Loucy (cell line): ENCODE measurements around the gene FAT3.

Source experiments
- CTCF ChIP-seq: fragments of 200-600 bp; sonication (generic); conservative IDR thresholded peaks from 2 replicates; pipeline ENCODE4 v1.5.1; 2014; ENCODE audit warnings: mild to moderate bottlenecking, antibody characterized with exemption, low read length
- EZH2phosphoT487 ChIP-seq: fragments of 200-600 bp; IDR thresholded peaks from 2 replicates; pipeline ENCODE4 v1.6.1; 2018; ENCODE audit warnings: antibody characterized with exemption, mild to moderate bottlenecking, moderate library complexity, borderline replicate concordance

- TF ChIP-seq CTCF, result no peak
- no peak for TF ChIP-seq EZH2phosphoT487
Measured at GRCh38 chr11:92257536-92257935, 32.9 kb downstream of the FAT3 start.
